Pancreas (tissue), 10 donors: Measurements from ENCODE around the gene NRAP. TPM values are rescaled to one million over a fixed set of nuclear protein-coding genes. Genes with fewer than 3 reads are reported as not detected.

ENCODE experiments used
- ATAC-seq, 4 donors: fragments of 200-7000 bp; cut with Tn5 transposase; one replicate each; pipeline versions ENCODE4 v1.8.0 to v1.9.1; 2020; ENCODE audit warnings: mild to moderate bottlenecking in 4 of 4, moderate library complexity in 4 of 4
- DNase-seq, 6 donors: peaks; one replicate each; pipeline ENCODE4 v3.0.0-alpha.2; 2020
- FAIRE-seq: peaks from 2 replicates; lab custom pipeline; 2012; peaks lifted over from hg19 to GRCh38; lab: Jason Lieb, UNC
- H3K27ac ChIP-seq, 4 donors: fragments of 200-600 bp; sonication (generic); 1 replicate in 3 of 4; 2 replicates in 1 of 4; pipeline versions ENCODE4 v1.5.0 to v1.8.0; 2020
- H3K27me3 ChIP-seq, 4 donors: fragments of 200-600 bp; one replicate each; pipeline ENCODE4 v1.8.0; 2021
- H3K36me3 ChIP-seq, 3 donors: fragments of 200-600 bp; sonication (generic) in 1 of 3; one replicate each; pipeline versions ENCODE4 v1.5.0 to v1.8.0; 2020 to 2021
- H3K4me1 ChIP-seq, 3 donors: fragments of 200-600 bp; one replicate each; pipeline ENCODE4 v1.8.0; 2021
- H3K4me3 ChIP-seq, 4 donors: fragments of 200-600 bp; sonication (generic) in 2 of 4; one replicate each; pipeline versions ENCODE4 v1.5.0 to v1.8.0; 2020 to 2021
- H3K9me3 ChIP-seq, 4 donors: fragments of 200-600 bp; one replicate each; pipeline ENCODE4 v1.8.0; 2021
- CTCF ChIP-seq, 4 donors: fragments of 200-600 bp; sonication (generic) in 3 of 4; IDR thresholded peaks; one replicate each; pipeline versions ENCODE4 v1.5.0 to v1.8.0; 2021; ENCODE audit warnings: antibody characterized with exemption in 4 of 4
- WGBS, 2 donors: extraction: QIAGEN DNeasy Blood & Tissue Kit; methylation state at CpG; one replicate each; pipeline ENCODE4 v1.1.7; 2013; 5-methylcytosine and 5-hydroxymethylcytosine counted together
- intact Hi-C, 3 donors: fragments of 100-400 bp; cut with DNase I; formaldehyde crosslinking; loops; one replicate each; pipeline versions ENCODE4 v1.11.1 to v1.14.2; 2022
- polyA plus RNA-seq, 2 donors: library from polyadenylated mRNA; stranded (reverse); fragments of 200-250 nt; gene quantifications; one replicate each; pipeline ENCODE4 v1.2.3, GENCODE V29; 2013
- total RNA-seq, 6 donors: library from RNA; stranded (reverse); fragmentation: NEBNext Ultra II Directional in 4 of 6; extraction: Animal tissue kit (Norgen Biotek cat#: 25700) in 4 of 6; gene quantifications; one replicate each; pipeline versions ENCODE4 v1.2.1 to v1.2.4, GENCODE V29; 2021 to 2023
- donor health status: healthy with polysubstance abuse.
- donor health status: DM: no; HTN: no; CAD: no; lungs with moderate emphysema.
- donor health status: DM: no; HTN: no; CAD: no.
- donor health status: control.
- donor health status: control.
- donor health status: Bipolar disorder and iron deficiency.
- donor health status: DM: yes; HTN: yes; CAD: no.
- donor health status: DM: no; HTN: no; CAD: no.
- donor health status: DM: no; HTN: no; CAD: no.
- donor health status: DM: yes; HTN: yes; CAD: no.

The NRAP gene
- total and polyA plus RNA-seq, 8 donors = 0.03 to 0.67 (median 0.04) TPM; not detected in 1

- TF ChIP-seq CTCF (IDR thresholded peaks at IDR 0.05) = no peak
- H3K36me3 ChIP-seq = no peaks in the 10 kb centered on the region
- no peaks in the 10 kb centered on the region for H3K9me3 ChIP-seq
- no peaks in the 10 kb centered on the region for H3K27me3 ChIP-seq
- FAIRE-seq (no peak), ATAC-seq (no peak), DNase-seq (no peak)
- WGBS, 2 donors = 89 to 93% methylated on average over 3 of the region's 3 CpGs
- H3K27ac ChIP-seq = no peak overlapping the region
- no peak overlapping the region for H3K4me3 ChIP-seq
- intact Hi-C loops = no loop called here
- peaks cover 0 to 13% (median 0%) of the 10 kb centered on the region in 3 donors for H3K4me1 ChIP-seq
These were observed 102.6 kb downstream of the NRAP start for GRCh38 chr10:113561214-113561613.

DNA sequence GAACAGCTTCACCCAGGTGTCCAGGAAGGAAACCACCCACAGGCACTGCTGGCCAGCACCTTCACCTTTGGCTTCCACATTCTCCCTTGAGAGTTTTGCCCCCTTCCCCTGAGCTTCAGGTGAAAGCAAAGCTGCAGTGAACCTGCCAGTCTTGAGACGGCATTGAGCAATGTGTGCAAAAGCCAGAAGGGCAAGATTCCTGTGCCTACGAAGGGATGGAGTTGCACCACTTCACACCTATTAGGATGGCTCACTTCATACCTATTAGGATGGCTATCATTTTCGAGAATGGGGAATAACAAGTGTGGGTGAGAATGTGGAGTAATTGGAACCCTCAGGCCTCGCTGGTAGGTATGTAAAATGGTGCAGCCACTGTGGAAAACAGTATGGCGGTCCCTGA lies 103.8 kb downstream of the NRAP start:
- no peaks in the 10 kb centered on the region for H3K36me3 ChIP-seq
- WGBS, 2 donors = 85 to 86% methylated on average over 5 of the region's 5 CpGs
- intact Hi-C loops = no loop called here
- DNase-seq (no peak), FAIRE-seq (no peak), ATAC-seq (no peak)
- H3K4me3 ChIP-seq = no peak overlapping the region
- H3K27ac ChIP-seq = no peak overlapping the region
- H3K4me1 ChIP-seq = peaks cover 0 to 13% (median 0%) of the 10 kb centered on the region in 3 donors
- TF ChIP-seq CTCF (IDR thresholded peaks at IDR 0.05) = no peak
- no peaks in the 10 kb centered on the region for H3K9me3 ChIP-seq
- H3K27me3 ChIP-seq = no peaks in the 10 kb centered on the region

DNA sequence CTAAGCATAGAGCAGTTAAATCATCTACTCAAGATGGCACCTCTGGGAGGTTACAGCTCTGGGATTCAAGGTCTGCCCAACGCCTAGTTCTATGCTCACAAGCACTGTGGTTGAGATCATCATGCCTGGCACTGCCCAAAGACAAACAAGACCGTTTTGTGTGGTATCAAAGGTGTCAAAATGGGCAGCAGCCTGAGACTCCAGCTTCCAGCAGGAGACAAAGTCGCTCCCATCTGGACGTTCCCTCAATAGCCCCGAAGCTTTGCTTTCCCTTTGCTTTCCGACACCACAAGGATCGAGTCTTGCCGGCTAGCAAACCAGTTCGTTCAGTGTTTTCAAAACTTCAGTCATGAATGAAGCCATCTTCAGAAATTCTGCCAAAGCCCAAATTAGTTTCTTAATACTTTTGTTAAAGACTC lies 105.9 kb downstream of the NRAP start:
- intact Hi-C loops = no loop called here
- Histone ChIP-seq H3K27ac (no peak overlapping the region), H3K27me3 (no peaks in the 10 kb centered on the region), H3K4me1 (peaks cover 0 to 12% (median 5%) of the 10 kb centered on the region in 3 donors), H3K36me3 (no peaks in the 10 kb centered on the region), H3K4me3 (no peak overlapping the region), H3K9me3 (no peaks in the 10 kb centered on the region)
- WGBS, 2 donors = 63 to 71% methylated on average over 9 of the region's 9 CpGs
- ATAC-seq (no peak), DNase-seq (no peak), FAIRE-seq (no peak)
- no peak for TF ChIP-seq CTCF (IDR thresholded peaks at IDR 0.05)

GRCh38 chr10:113557424-113557862 lies 106.4 kb downstream of the NRAP start:
- Histone ChIP-seq H3K27ac (no peak overlapping the region), H3K27me3 (no peaks in the 10 kb centered on the region), H3K4me1 (peaks cover 3 to 11% (median 6%) of the 10 kb centered on the region in 3 donors), H3K9me3 (no peaks in the 10 kb centered on the region), H3K4me3 (no peak overlapping the region), H3K36me3 (no peaks in the 10 kb centered on the region)
- intact Hi-C loops = no loop called here
- no peak for ATAC-seq
- no peak for FAIRE-seq
- TF ChIP-seq CTCF (IDR thresholded peaks at IDR 0.05) = no peak
- no peak for DNase-seq
- WGBS, 2 donors = 38 to 46% methylated on average over 9 of the region's 9 CpGs

- H3K4me3 ChIP-seq = no peak overlapping the region
- intact Hi-C loops = no loop called here
- H3K36me3 ChIP-seq = no peaks in the 10 kb centered on the region
- H3K27me3 ChIP-seq = no peaks in the 10 kb centered on the region
- peaks cover 6 to 22% (median 8%) of the 10 kb centered on the region in 3 donors for H3K4me1 ChIP-seq
- no peak overlapping the region for H3K27ac ChIP-seq
- no peak for DNase-seq
- no peaks in the 10 kb centered on the region for H3K9me3 ChIP-seq
- TF ChIP-seq CTCF (IDR thresholded peaks at IDR 0.05) = no peak
- FAIRE-seq = no peak
- ATAC-seq = no peak
- 91 to 100% methylated on average over 1 of the region's 1 CpG for WGBS, 2 donors
These were observed 108.1 kb downstream of the NRAP start for GRCh38 chr10:113555751-113556150.
